ENCODE measurements around the gene RABL6. TPM values are rescaled to one million over a fixed set of nuclear protein-coding genes. Genes with fewer than 3 reads are reported as not detected.
A peak's percentile ranks its signal among the peaks of the same experiment; 100 is the strongest.
"Not testable (repeated sequence)": the region's sequence is repeated elsewhere in the genome, so short reads cannot be mapped to it uniquely, and the experiment has no call there.

RABL6 gene, protein sequence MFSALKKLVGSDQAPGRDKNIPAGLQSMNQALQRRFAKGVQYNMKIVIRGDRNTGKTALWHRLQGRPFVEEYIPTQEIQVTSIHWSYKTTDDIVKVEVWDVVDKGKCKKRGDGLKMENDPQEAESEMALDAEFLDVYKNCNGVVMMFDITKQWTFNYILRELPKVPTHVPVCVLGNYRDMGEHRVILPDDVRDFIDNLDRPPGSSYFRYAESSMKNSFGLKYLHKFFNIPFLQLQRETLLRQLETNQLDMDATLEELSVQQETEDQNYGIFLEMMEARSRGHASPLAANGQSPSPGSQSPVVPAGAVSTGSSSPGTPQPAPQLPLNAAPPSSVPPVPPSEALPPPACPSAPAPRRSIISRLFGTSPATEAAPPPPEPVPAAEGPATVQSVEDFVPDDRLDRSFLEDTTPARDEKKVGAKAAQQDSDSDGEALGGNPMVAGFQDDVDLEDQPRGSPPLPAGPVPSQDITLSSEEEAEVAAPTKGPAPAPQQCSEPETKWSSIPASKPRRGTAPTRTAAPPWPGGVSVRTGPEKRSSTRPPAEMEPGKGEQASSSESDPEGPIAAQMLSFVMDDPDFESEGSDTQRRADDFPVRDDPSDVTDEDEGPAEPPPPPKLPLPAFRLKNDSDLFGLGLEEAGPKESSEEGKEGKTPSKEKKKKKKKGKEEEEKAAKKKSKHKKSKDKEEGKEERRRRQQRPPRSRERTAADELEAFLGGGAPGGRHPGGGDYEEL
- total RNA-seq (10 to 100 TPM; 60.5 to 86.7 (median 82.8) TPM), total RNA-seq (57.1 to 119 (median 87.6) reads per million in 29 experiments)
- total RNA-seq (2013) = 43.8 TPM

GRCh38 chr9:136807281-136808074, at the start of gene RABL6:
TSS of gene RABL6 (plus strand) at chr9:136807948. CDS start at chr9:136808197, 249 bp downstream.
- peaks cover 0 to 1% of the 10 kb centered on the region in 2 experiments for H3K27me3 ChIP-seq (replicated peaks in 1 of 2; ENCODE audit: control insufficient read depth in 2 of 2, extremely low read depth in 1 of 2, insufficient read depth in 2 of 2, low read length in 1 of 2)
- Mint-ChIP-seq H3K36me3 (peaks cover 8% of the 10 kb centered on the region), H3K27me3 (no peaks in the 10 kb centered on the region), H3K4me3 (peak within 1 kb of the TSS; percentile 83 to 87 (median 85)), H3K9me3 (no peaks in the 10 kb centered on the region), H3K27ac (peak within 1 kb of the TSS; percentile 89 to 90), H3K4me1 (peaks cover 34 to 43% (median 34%) of the 10 kb centered on the region in 3 donors)
- ATAC-seq (replicated peaks in 1 of 4) (peak; percentile 87 to 92 (median 88)), DNase-seq (peak; percentile 57 to 92 (median 76))
- peaks cover 12 to 42% of the 10 kb centered on the region in 2 experiments for H3K4me1 ChIP-seq (ENCODE audit: control insufficient read depth in 1 of 2, extremely low read depth in 1 of 2, insufficient read depth in 2 of 2, low read length in 2 of 2)
- H3K9me3 ChIP-seq = no peaks in the 10 kb centered on the region
- ChIA-PET CTCF (interaction anchor here in 1 of 2 donors (0.6 to 1.6 kb wide), 4 partner anchors 13 to 95 kb away, joined by 3 to 5 read pairs (median 4); partner anchors contain the start of gene TMEM141), POLR2A (no interaction called here)
- H3K4me3 ChIP-seq (ENCODE audit: control insufficient read depth in 1 of 2, extremely low read depth in 1 of 2, low read length in 1 of 2) = peak within 1 kb of the TSS; percentile 69 to 82
- peaks cover 0 to 8% of the 10 kb centered on the region in 2 donors for H3K36me3 ChIP-seq (ENCODE audit: control insufficient read depth in 2 of 2, extremely low read depth in 1 of 2, insufficient read depth in 1 of 2, low read length in 1 of 2)
- WGBS (ENCODE audit: insufficient coverage) = under 1% methylated on average over 93 of the region's 96 CpGs
- peak within 1 kb of the TSS; percentile 64 for H3K27ac ChIP-seq (ENCODE audit: low read length)

- no peaks in the 10 kb centered on the region for H3K9me3 Mint-ChIP-seq
- ATAC-seq (replicated peaks in 1 of 4) (no peak), DNase-seq (no peak)
- H3K27ac ChIP-seq (ENCODE audit: low read length) = no peak overlapping the region
- H3K36me3 Mint-ChIP-seq = no peaks in the 10 kb centered on the region
- peaks cover 0 to 80% of the 10 kb centered on the region in 2 experiments for H3K27me3 ChIP-seq (replicated peaks in 1 of 2; ENCODE audit: control insufficient read depth in 2 of 2, extremely low read depth in 1 of 2, insufficient read depth in 2 of 2, low read length in 1 of 2)
- H3K4me3 ChIP-seq (ENCODE audit: control insufficient read depth in 1 of 2, extremely low read depth in 1 of 2, low read length in 1 of 2) = no peak overlapping the region
- ChIA-PET CTCF (interaction anchor here (0.6 to 1.0 kb wide), 3 partner anchors 14 to 42 kb away, joined by 3 to 9 read pairs (median 3); no protein-coding TSS in a partner anchor), POLR2A (no interaction called here)
- no peaks in the 10 kb centered on the region for H3K36me3 ChIP-seq (ENCODE audit: control insufficient read depth in 2 of 2, extremely low read depth in 1 of 2, insufficient read depth in 1 of 2, low read length in 1 of 2)
- 89% methylated on average over 4 of the region's 9 CpGs for WGBS (ENCODE audit: insufficient coverage)
- peaks cover 0 to 4% of the 10 kb centered on the region in 2 experiments for H3K4me1 ChIP-seq (ENCODE audit: control insufficient read depth in 1 of 2, extremely low read depth in 1 of 2, insufficient read depth in 2 of 2, low read length in 2 of 2)
- H3K9me3 ChIP-seq = no peaks in the 10 kb centered on the region
- no peak overlapping the region for H3K27ac Mint-ChIP-seq
- H3K4me3 Mint-ChIP-seq = no peak overlapping the region
- H3K27me3 Mint-ChIP-seq = peaks cover 0 to 13% of the 10 kb centered on the region in 2 donors
- peaks cover 0 to 4% (median 0%) of the 10 kb centered on the region in 3 donors for H3K4me1 Mint-ChIP-seq
These were observed 48.7 kb upstream of the RABL6 start for GRCh38 chr9:136759001-136759400.

- DNase-seq (peak in 1 of 35 experiments; percentile 1), ATAC-seq (replicated peaks in 1 of 4) (no peak)
- Histone ChIP-seq H3K36me3 (ENCODE audit: control insufficient read depth in 2 of 2, extremely low read depth in 1 of 2, insufficient read depth in 1 of 2, low read length in 1 of 2) (no peaks in the 10 kb centered on the region), H3K4me1 (ENCODE audit: control insufficient read depth in 1 of 2, extremely low read depth in 1 of 2, insufficient read depth in 2 of 2, low read length in 2 of 2) (peaks cover 0 to 4% of the 10 kb centered on the region in 2 experiments), H3K4me3 (ENCODE audit: control insufficient read depth in 1 of 2, extremely low read depth in 1 of 2, low read length in 1 of 2) (no peak overlapping the region), H3K9me3 (no peaks in the 10 kb centered on the region), H3K27me3 (replicated peaks in 1 of 2; ENCODE audit: control insufficient read depth in 2 of 2, extremely low read depth in 1 of 2, insufficient read depth in 2 of 2, low read length in 1 of 2) (peaks cover 0 to 80% of the 10 kb centered on the region in 2 experiments), H3K27ac (ENCODE audit: low read length) (no peak overlapping the region)
- Mint-ChIP-seq H3K4me1 (peaks cover 0 to 4% (median 0%) of the 10 kb centered on the region in 3 donors), H3K27me3 (peaks cover 0 to 13% of the 10 kb centered on the region in 2 donors), H3K27ac (no peak overlapping the region), H3K9me3 (no peaks in the 10 kb centered on the region), H3K4me3 (no peak overlapping the region), H3K36me3 (no peaks in the 10 kb centered on the region)
- ChIA-PET CTCF (interaction anchor here in 1 of 2 donors (0.6 kb wide), 1 partner anchor 9 kb away, joined by 3 read pairs; no protein-coding TSS in a partner anchor), POLR2A (no interaction called here)
- 84% methylated on average over 21 of the region's 27 CpGs for WGBS (ENCODE audit: insufficient coverage)
These were observed 48.1 kb upstream of the RABL6 start for GRCh38 chr9:136759436-136760325.

GRCh38 chr9:136760424-136760823, 47.3 kb upstream of the RABL6 start:
- peaks cover 0 to 13% of the 10 kb centered on the region in 2 donors for H3K27me3 Mint-ChIP-seq
- ATAC-seq (replicated peaks in 1 of 4) (no peak), DNase-seq (peak in 1 of 35 experiments; percentile 0)
- Histone ChIP-seq H3K9me3 (no peaks in the 10 kb centered on the region), H3K27ac (ENCODE audit: low read length) (no peak overlapping the region), H3K27me3 (replicated peaks in 1 of 2; ENCODE audit: control insufficient read depth in 2 of 2, extremely low read depth in 1 of 2, insufficient read depth in 2 of 2, low read length in 1 of 2) (peaks cover 0 to 74% of the 10 kb centered on the region in 2 experiments), H3K36me3 (ENCODE audit: control insufficient read depth in 2 of 2, extremely low read depth in 1 of 2, insufficient read depth in 1 of 2, low read length in 1 of 2) (no peaks in the 10 kb centered on the region), H3K4me1 (ENCODE audit: control insufficient read depth in 1 of 2, extremely low read depth in 1 of 2, insufficient read depth in 2 of 2, low read length in 2 of 2) (peaks cover 0 to 4% of the 10 kb centered on the region in 2 experiments), H3K4me3 (ENCODE audit: control insufficient read depth in 1 of 2, extremely low read depth in 1 of 2, low read length in 1 of 2) (no peak overlapping the region)
- peaks cover 0 to 4% (median 0%) of the 10 kb centered on the region in 3 donors for H3K4me1 Mint-ChIP-seq
- H3K9me3 Mint-ChIP-seq = no peaks in the 10 kb centered on the region
- no peak overlapping the region for H3K27ac Mint-ChIP-seq
- CTCF ChIA-PET = no interaction called here
- POLR2A ChIA-PET = no interaction called here
- H3K4me3 Mint-ChIP-seq = no peak overlapping the region
- no peaks in the 10 kb centered on the region for H3K36me3 Mint-ChIP-seq
- 76% methylated on average over 14 of the region's 25 CpGs for WGBS (ENCODE audit: insufficient coverage)

- H3K27ac Mint-ChIP-seq; H3K4me3 ChIP-seq (ENCODE audit: control insufficient read depth in 1 of 2, extremely low read depth in 1 of 2, low read length in 1 of 2); H3K27ac ChIP-seq (ENCODE audit: low read length); H3K4me1 ChIP-seq (ENCODE audit: control insufficient read depth in 1 of 2, extremely low read depth in 1 of 2, insufficient read depth in 2 of 2, low read length in 2 of 2); H3K4me3 Mint-ChIP-seq; ATAC-seq (replicated peaks in 1 of 4); H3K9me3 Mint-ChIP-seq; H3K36me3 Mint-ChIP-seq; CTCF ChIA-PET; H3K36me3 ChIP-seq (ENCODE audit: control insufficient read depth in 2 of 2, extremely low read depth in 1 of 2, insufficient read depth in 1 of 2, low read length in 1 of 2); H3K9me3 ChIP-seq; POLR2A ChIA-PET; H3K4me1 Mint-ChIP-seq: not testable (repeated sequence)
- H3K27me3 ChIP-seq (replicated peaks in 1 of 2; ENCODE audit: control insufficient read depth in 2 of 2, extremely low read depth in 1 of 2, insufficient read depth in 2 of 2, low read length in 1 of 2) = peaks cover 0 to 71% of the 10 kb centered on the region in 2 experiments
- H3K27me3 Mint-ChIP-seq = peaks cover 0 to 15% of the 10 kb centered on the region in 2 donors
- DNase-seq = peak in 3 of 35 experiments; percentile 10 to 28 (median 25)
- WGBS (ENCODE audit: insufficient coverage) = 59% methylated on average over 14 of the region's 22 CpGs
These were observed 46.8 kb upstream of the RABL6 start for GRCh38 chr9:136760834-136761544.

All from T-cell (primary cell).